Parathyroid adenoma (tissue), 2 donors: ENCODE measurements around the gene PSEN1.

Source experiments
- H2AFZ ChIP-seq: fragments of 300-600 bp; sonication (generic); one replicate; pipeline ENCODE4 v1.7.0; 2017; ENCODE audit warnings: antibody characterized with exemption, mild to moderate bottlenecking
- H3K27ac ChIP-seq: fragments of 300-600 bp; sonication (generic); one replicate; pipeline ENCODE4 v1.7.0; 2017
- H3K27me3 ChIP-seq: fragments of 300-600 bp; sonication (generic); one replicate; pipeline ENCODE4 v1.7.0; 2017; ENCODE audit warnings: low read length; ENCODE audit not compliant: control insufficient read depth, insufficient read depth
- H3K36me3 ChIP-seq: fragments of 300-600 bp; sonication (generic); one replicate; pipeline ENCODE4 v1.7.0; 2017; ENCODE audit warnings: low read length; ENCODE audit not compliant: control insufficient read depth, insufficient read depth
- H3K4me1 ChIP-seq: fragments of 300-600 bp; sonication (generic); one replicate; pipeline ENCODE4 v1.7.0; 2017; ENCODE audit warnings: control low read depth
- H3K4me2 ChIP-seq: fragments of 300-600 bp; sonication (generic); one replicate; pipeline ENCODE4 v1.7.0; 2017; ENCODE audit warnings: low read length
- H3K4me3 ChIP-seq: fragments of 300-600 bp; sonication (generic); one replicate; pipeline ENCODE4 v1.7.0; 2017; ENCODE audit warnings: low read depth, low read length
- H3K79me2 ChIP-seq: fragments of 300-600 bp; sonication (generic); one replicate; pipeline ENCODE4 v1.7.0; 2017; ENCODE audit warnings: control low read depth
- H3K9ac ChIP-seq: fragments of 300-600 bp; sonication (generic); one replicate; pipeline ENCODE4 v1.7.0; 2017; ENCODE audit warnings: mild to moderate bottlenecking
- H3K9me3 ChIP-seq: fragments of 300-600 bp; sonication (generic); one replicate; pipeline ENCODE4 v1.7.0; 2017; ENCODE audit warnings: low read length; ENCODE audit not compliant: control insufficient read depth
- TF ChIP-seq, protein P1 (sequence below): fragments of 300-600 bp; sonication (generic); IDR thresholded peaks from one replicate; pipeline ENCODE4 v1.7.0; 2017; ENCODE audit warnings: antibody characterized with exemption, mild to moderate bottlenecking
- donor health status: primary hyperparathyroidism.

Gene PSEN1

DNA sequence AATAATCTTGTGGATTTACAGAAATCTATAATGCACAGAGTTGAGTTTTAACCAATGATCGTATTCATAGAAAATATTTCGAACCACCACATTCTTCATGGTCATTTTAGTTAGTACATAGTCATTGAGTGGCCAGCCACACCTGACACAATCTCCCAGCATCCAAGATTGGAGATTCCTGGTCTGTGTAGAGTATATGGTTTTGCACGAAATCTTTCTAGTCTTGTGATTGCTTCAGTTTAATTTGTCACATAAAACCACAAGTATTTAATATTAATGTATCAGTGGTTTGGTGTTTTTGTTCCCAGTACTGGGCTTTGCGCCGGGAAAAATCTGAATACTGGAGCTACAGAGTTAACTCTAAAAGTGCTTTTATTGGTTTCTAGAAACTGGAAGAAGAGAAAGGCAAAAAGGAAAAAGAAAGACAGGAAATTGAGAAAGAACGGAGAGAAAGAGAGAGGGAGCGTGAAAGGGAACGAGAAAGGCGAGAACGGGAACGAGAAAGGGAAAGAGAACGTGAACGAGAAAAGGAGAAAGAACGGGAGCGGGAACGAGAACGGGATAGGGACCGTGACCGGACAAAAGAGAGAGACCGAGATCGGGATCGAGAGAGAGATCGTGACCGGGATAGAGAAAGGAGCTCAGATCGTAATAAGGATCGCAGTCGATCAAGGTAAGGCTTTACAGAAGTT is 33.4 kb upstream of the PSEN1 start:
- Histone ChIP-seq H3K9ac (no peak overlapping the region), H3K9me3 (no peaks in the 10 kb centered on the region)
- TF ChIP-seq, protein P1, sequence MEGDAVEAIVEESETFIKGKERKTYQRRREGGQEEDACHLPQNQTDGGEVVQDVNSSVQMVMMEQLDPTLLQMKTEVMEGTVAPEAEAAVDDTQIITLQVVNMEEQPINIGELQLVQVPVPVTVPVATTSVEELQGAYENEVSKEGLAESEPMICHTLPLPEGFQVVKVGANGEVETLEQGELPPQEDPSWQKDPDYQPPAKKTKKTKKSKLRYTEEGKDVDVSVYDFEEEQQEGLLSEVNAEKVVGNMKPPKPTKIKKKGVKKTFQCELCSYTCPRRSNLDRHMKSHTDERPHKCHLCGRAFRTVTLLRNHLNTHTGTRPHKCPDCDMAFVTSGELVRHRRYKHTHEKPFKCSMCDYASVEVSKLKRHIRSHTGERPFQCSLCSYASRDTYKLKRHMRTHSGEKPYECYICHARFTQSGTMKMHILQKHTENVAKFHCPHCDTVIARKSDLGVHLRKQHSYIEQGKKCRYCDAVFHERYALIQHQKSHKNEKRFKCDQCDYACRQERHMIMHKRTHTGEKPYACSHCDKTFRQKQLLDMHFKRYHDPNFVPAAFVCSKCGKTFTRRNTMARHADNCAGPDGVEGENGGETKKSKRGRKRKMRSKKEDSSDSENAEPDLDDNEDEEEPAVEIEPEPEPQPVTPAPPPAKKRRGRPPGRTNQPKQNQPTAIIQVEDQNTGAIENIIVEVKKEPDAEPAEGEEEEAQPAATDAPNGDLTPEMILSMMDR = no peak

DNA sequence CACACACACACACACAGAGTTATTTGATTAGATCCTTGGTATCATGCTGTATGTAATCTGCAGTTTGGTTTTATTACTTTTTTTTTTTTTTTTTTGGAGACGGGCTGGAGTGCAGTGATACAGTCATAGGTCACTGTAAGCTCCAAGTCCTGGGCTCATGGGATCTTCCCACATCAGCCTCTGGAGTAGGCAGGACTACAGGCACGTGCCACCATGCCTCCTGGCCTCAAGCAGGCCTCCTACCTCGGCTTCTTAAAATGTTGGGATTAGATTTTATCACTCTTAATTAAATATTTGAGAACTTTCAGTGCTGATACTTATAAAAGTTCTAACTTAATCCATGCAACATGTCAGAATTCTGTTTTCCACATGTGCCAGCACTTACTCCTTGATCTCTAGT is 31.3 kb upstream of the PSEN1 start:
- no peak overlapping the region for H3K4me2 ChIP-seq
- H3K27me3 ChIP-seq = no peaks in the 10 kb centered on the region
- H3K9ac ChIP-seq = no peak overlapping the region
- H3K9me3 ChIP-seq = no peaks in the 10 kb centered on the region
- no peaks in the 10 kb centered on the region for H3K36me3 ChIP-seq
- TF ChIP-seq, protein P1 = no peak
- no peak overlapping the region for H3K4me3 ChIP-seq
- no peaks in the 10 kb centered on the region for H3K79me2 ChIP-seq
- H3K4me1 ChIP-seq = no peaks in the 10 kb centered on the region
- H2AFZ ChIP-seq = no peak overlapping the region
- no peak overlapping the region for H3K27ac ChIP-seq

More for the DNA sequence above, 33.4 kb upstream of the PSEN1 start:
- no peak overlapping the region for H2AFZ ChIP-seq
- no peak overlapping the region for H3K4me2 ChIP-seq
- peaks cover 6% of the 10 kb centered on the region for H3K79me2 ChIP-seq
- no peak overlapping the region for H3K4me3 ChIP-seq
- H3K27ac ChIP-seq = no peak overlapping the region
- H3K27me3 ChIP-seq = no peaks in the 10 kb centered on the region
- no peaks in the 10 kb centered on the region for H3K4me1 ChIP-seq
- H3K36me3 ChIP-seq = no peaks in the 10 kb centered on the region

- no peak overlapping the region for H3K4me3 ChIP-seq
- H3K4me2 ChIP-seq = no peak overlapping the region
- H3K36me3 ChIP-seq = no peaks in the 10 kb centered on the region
- TF ChIP-seq, protein P1 = no peak
- H3K4me1 ChIP-seq = no peaks in the 10 kb centered on the region
- H3K27me3 ChIP-seq = no peaks in the 10 kb centered on the region
- H3K27ac ChIP-seq = no peak overlapping the region
- no peak overlapping the region for H2AFZ ChIP-seq
- H3K9ac ChIP-seq = no peak overlapping the region
- no peaks in the 10 kb centered on the region for H3K9me3 ChIP-seq
- H3K79me2 ChIP-seq = no peaks in the 10 kb centered on the region
Observed at GRCh38 chr14:73105727-73106126, 30.6 kb upstream of the PSEN1 start.

DNA sequence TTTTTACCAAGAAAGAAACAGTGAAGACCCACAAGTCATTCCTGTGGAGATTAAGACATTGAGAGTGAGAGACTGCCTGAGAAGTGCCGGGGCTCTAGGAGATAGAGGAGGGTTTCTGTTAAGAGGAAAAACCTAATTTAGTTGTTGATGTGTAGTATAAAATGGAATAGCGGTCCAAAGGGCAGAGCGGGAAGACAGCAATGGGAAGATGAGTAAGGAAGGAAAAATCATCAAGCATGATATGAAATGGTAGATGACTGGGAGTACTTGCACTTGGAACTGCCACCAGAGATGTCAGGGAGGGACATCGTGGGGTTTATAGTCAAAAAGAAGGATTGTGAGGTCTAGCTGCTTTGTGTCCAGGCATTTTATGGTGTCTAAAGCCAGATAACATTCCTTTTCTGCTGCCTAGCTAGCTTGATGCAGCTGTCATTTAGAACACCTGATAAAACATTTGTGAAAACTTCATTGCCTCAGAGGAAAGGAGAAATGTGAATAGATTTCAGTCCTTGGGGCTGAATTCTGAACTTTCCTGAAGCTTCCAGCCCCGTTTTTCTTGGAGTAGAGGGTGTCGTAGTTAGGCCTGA is 20.1 kb upstream of the PSEN1 start:
- no peak overlapping the region for H3K4me2 ChIP-seq
- H3K36me3 ChIP-seq = no peaks in the 10 kb centered on the region
- no peaks in the 10 kb centered on the region for H3K9me3 ChIP-seq
- no peak overlapping the region for H3K9ac ChIP-seq
- no peaks in the 10 kb centered on the region for H3K4me1 ChIP-seq
- H3K79me2 ChIP-seq = peaks cover 4% of the 10 kb centered on the region
- TF ChIP-seq, protein P1 = no peak
- H3K27ac ChIP-seq = no peak overlapping the region
- no peaks in the 10 kb centered on the region for H3K27me3 ChIP-seq
- no peak overlapping the region for H2AFZ ChIP-seq
- H3K4me3 ChIP-seq = no peak overlapping the region
